HepG2 (cell line): ENCODE measurements around the gene CRADD. TPM values are rescaled to one million over a fixed set of nuclear protein-coding genes. Genes with fewer than 3 reads are reported as not detected.

ENCODE experiments used
- ATAC-seq: fragments of 200-7000 bp; cut with Tn5 transposase; 3 replicates; pipeline ENCODE4 v1.9.1; 2020; ENCODE audit warnings: mild to moderate bottlenecking, moderate library complexity
- BruUV-seq: library from RNA; stranded (reverse); fragments of 400-500 nt; replicated peaks from 2 replicates; lab custom pipeline; 2021; lab: Mats Ljungman, UMichigan
- CTCF ChIA-PET: fragments of 300-600 bp; formaldehyde crosslinking; extraction: SDS; loops from one replicate; lab custom pipeline; 2021; ENCODE audit warnings: low total read pairs, inconsistent platforms, low intra/inter-chr PET ratio; lab: Yijun Ruan, JAX
- POLR2A ChIA-PET: fragments of 350-600 bp; sonication (Branson Sonifier 250); formaldehyde crosslinking; loops from one replicate; lab custom pipeline; 2020; ENCODE audit warnings: antibody characterized with exemption, inconsistent platforms; lab: Yijun Ruan, JAX
- DNase-seq: peaks from one replicate; pipeline ENCODE4 v3.0.0-alpha.2; 2015; ENCODE audit warnings: low spot score
- FAIRE-seq: peaks from 3 replicates; lab custom pipeline; 2011; peaks lifted over from hg19 to GRCh38; lab: Jason Lieb, UNC
- H2AFZ ChIP-seq: one replicate; pipeline ENCODE4 v1.6.1; 2011; ENCODE audit warnings: low read length, inconsistent platforms
- H3K27ac ChIP-seq: fragments of 300-600 bp; 3 replicates; pipeline ENCODE4 v1.8.0; 2011; ENCODE audit warnings: mixed run types, mild to moderate bottlenecking, mixed read lengths, low read length, inconsistent platforms; ENCODE audit not compliant: insufficient read depth; ENCODE audit errors: extremely low read length
- H3K27me3 ChIP-seq, 2 experiments: fragments of 200-600 bp in 1 of 2; 2 replicates in 1 of 2; 3 replicates in 1 of 2; pipeline versions ENCODE4 v1.6.0 to v1.8.0; 2011; ENCODE audit warnings: low read length in 2 of 2, mild to moderate bottlenecking in 2 of 2, moderate library complexity in 2 of 2, inconsistent platforms in 1 of 2; ENCODE audit not compliant: insufficient read depth in 2 of 2, control insufficient read depth in 1 of 2
- H3K36me3 ChIP-seq, 2 experiments: fragments of 200-600 bp in 1 of 2; replicated peaks in 1 of 2; 2 replicates in 1 of 2; 3 replicates in 1 of 2; pipeline versions ENCODE4 v1.5.1 to v1.8.0; 2011; ENCODE audit warnings: low read length in 2 of 2, inconsistent platforms in 1 of 2; ENCODE audit not compliant: insufficient read depth in 2 of 2, control insufficient read depth in 1 of 2
- H3K4me1 ChIP-seq: 2 replicates; pipeline ENCODE4 v1.5.1; 2012; ENCODE audit warnings: low read length, inconsistent platforms; ENCODE audit not compliant: insufficient read depth
- H3K4me2 ChIP-seq: 2 replicates; pipeline ENCODE4 v1.6.0; 2011; ENCODE audit warnings: low read depth, low read length, inconsistent platforms
- H3K4me3 ChIP-seq, 3 experiments: fragments of 200-600 bp in 1 of 3; sonication (generic), shearing (Covaris generic) in 1 of 3; replicated peaks in 1 of 3; 2 replicates each; pipeline ENCODE4 v1.5.1; 2011 to 2016; ENCODE audit warnings: low read length in 3 of 3, inconsistent platforms in 2 of 3, low read depth in 2 of 3, mild to moderate bottlenecking in 2 of 3, control low read depth in 1 of 3, mixed read lengths in 1 of 3; ENCODE audit not compliant: insufficient read depth in 1 of 3
- H3K79me2 ChIP-seq: one replicate; pipeline ENCODE4 v1.6.1; 2011; ENCODE audit warnings: low read length, inconsistent platforms; ENCODE audit not compliant: insufficient read depth
- H3K9ac ChIP-seq: 2 replicates; pipeline ENCODE4 v1.6.0; 2011; ENCODE audit warnings: mild to moderate bottlenecking, low read depth, low read length, inconsistent platforms; ENCODE audit not compliant: insufficient read depth
- H3K9me3 ChIP-seq: 2 replicates; pipeline ENCODE4 v1.5.1; 2012; ENCODE audit warnings: mild to moderate bottlenecking, low read length
- H4K20me1 ChIP-seq: 2 replicates; pipeline ENCODE4 v1.6.0; 2011; ENCODE audit warnings: inconsistent platforms, mild to moderate bottlenecking, low read length, moderate library complexity; ENCODE audit not compliant: insufficient read depth
- MAFK ChIP-seq, 2 experiments: IDR thresholded peaks in 1 of 2; conservative IDR thresholded peaks in 1 of 2; 2 replicates each; pipeline ENCODE4 v1.6.1; 2011; ENCODE audit warnings: improper control_type of control experiment in 2 of 2, low read length in 2 of 2
- MEF2D ChIP-seq: sonication (generic); formaldehyde crosslinking; IDR thresholded peaks from 2 replicates; pipeline ENCODE4 v1.5.1; 2020; ENCODE audit warnings: mild to moderate bottlenecking, missing genetic modification reagents
- SRF ChIP-seq: IDR thresholded peaks from 2 replicates; pipeline ENCODE4 v1.6.1; 2011; ENCODE audit warnings: mild to moderate bottlenecking, low read depth, low read length, moderate library complexity
- STAG1 ChIP-seq: sonication (generic); formaldehyde crosslinking; IDR thresholded peaks from 2 replicates; pipeline ENCODE4 v1.4.0; 2020; ENCODE audit warnings: missing genetic modification reagents
- TCF7L2 ChIP-seq: IDR thresholded peaks from 2 replicates; pipeline ENCODE4 v1.6.1; 2011; ENCODE audit warnings: mild to moderate bottlenecking, low read depth, low read length, moderate library complexity
- ZBTB3 ChIP-seq: sonication (generic); formaldehyde crosslinking; IDR thresholded peaks from 2 replicates; pipeline ENCODE4 v1.4.0; 2020; ENCODE audit warnings: low read depth, mild to moderate bottlenecking, moderate library complexity, missing genetic modification reagents, borderline replicate concordance
- ZNF207 ChIP-seq: fragments of 450-650 bp; IDR thresholded peaks from 2 replicates; pipeline ENCODE4 v1.6.1; 2016; ENCODE audit warnings: antibody characterized with exemption, borderline replicate concordance
- WGBS: methylation state at CpG from one replicate; pipeline ENCODE4 v1.1.6; 2017; ENCODE audit warnings: low lambda C conversion rate; 5-methylcytosine and 5-hydroxymethylcytosine counted together
- in situ Hi-C: cut with HindIII; loops from 2 replicates; pipeline ENCODE4 v1.10.0; 2017; ENCODE audit warnings: low pct_unique_long_range_greater_than_20kb; ENCODE audit not compliant: extremely low pct_ligation_motif_present
- intact Hi-C: fragments of 100-400 bp; cut with micrococcal nuclease; formaldehyde crosslinking; loops from one replicate; pipeline ENCODE4 v1.10.0; 2022; ENCODE audit not compliant: unreplicated experiment
- polyA plus RNA-seq, 8 experiments: library from polyadenylated mRNA; depleted of rRNA in 3 of 8; stranded (reverse) in 7 of 8; unstranded in 1 of 8; fragments of >200 nt; fragmentation: Illumina TruSeq in 4 of 8; extraction: Trizol in 4 of 8; gene quantifications; 2 replicates each; pipeline versions ENCODE4 v1.2.1 to v1.2.3, GENCODE V29; 2011 to 2016; ENCODE audit warnings: low read depth in 4 of 8, missing spikeins in 1 of 8, mixed read lengths in 1 of 8; ENCODE audit not compliant: insufficient read depth in 1 of 8
- total RNA-seq, 5 experiments: library from RNA; depleted of rRNA; stranded (reverse); fragments of >200 nt; fragmentation: Illumina TruSeq; extraction: Trizol; gene quantifications; 2 replicates each; pipeline ENCODE4 v1.2.3, GENCODE V29; 2016; ENCODE audit warnings: low read depth in 1 of 5
- TF ChIP-seq, protein P1 (sequence below): sonication (generic); formaldehyde crosslinking; IDR thresholded peaks from 2 replicates; pipeline ENCODE4 v1.5.0; 2020; ENCODE audit warnings: mild to moderate bottlenecking, missing genetic modification reagents, moderate library complexity
- TF ChIP-seq, protein P2 (sequence below): sonication (generic); formaldehyde crosslinking; IDR thresholded peaks from 2 replicates; pipeline ENCODE4 v1.4.0; 2020; ENCODE audit warnings: mild to moderate bottlenecking, missing genetic modification reagents

The CRADD gene
- total and polyA plus RNA-seq, 2 of the 13 experiments (the other 11 are each of a cell fraction or from before 2014, with no cell fraction given): 12.4 to 18.8 TPM

DNA sequence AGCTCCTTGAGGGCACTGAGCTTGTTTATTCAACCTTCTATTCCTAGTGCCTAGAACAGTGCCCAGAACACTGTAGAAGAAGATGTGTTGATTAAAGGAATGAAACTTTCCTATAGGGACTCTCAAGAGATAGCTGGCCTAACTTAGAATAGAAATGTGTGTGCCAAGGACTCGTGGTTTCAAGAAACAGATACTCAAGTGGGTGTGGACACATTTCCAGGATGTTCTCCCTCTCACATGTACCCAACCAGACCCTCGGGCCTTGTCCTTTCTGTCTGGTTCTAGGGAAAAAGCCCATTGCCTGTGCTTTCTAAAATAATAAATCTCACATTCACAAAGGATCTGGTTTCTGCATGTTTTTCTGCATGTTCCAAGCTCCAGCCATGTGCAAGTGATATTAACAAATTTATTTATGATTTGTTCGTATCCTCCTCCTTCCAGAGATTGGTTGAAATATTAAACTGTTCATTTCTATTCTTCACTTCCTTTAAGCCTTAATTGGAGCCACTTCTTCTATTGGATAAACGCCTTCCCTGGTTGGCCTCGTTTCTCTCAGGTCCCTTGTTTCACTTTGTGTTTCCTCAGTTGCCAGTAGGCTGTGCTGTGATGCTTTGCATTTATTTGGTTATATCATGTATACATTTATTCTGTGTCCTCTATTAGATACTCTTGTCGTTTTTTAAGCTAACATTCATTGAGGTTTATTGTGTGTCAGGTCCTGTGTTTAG, 89.8 kb downstream of the CRADD start:
- Histone ChIP-seq H2AFZ (no peak overlapping the region), H3K9ac (no peak overlapping the region), H3K4me1 (peaks cover 27% of the 10 kb centered on the region), H3K9me3 (no peaks in the 10 kb centered on the region), H3K27me3 (no peaks in the 10 kb centered on the region), H3K79me2 (no peaks in the 10 kb centered on the region), H3K36me3 (no peaks in the 10 kb centered on the region), H3K4me3 (no peak overlapping the region), H4K20me1 (no peaks in the 10 kb centered on the region), H3K4me2 (no peak overlapping the region), H3K27ac (no peak overlapping the region)
- POLR2A ChIA-PET: no interaction called here
- ATAC-seq: no peak
- WGBS: 74% methylated on average over 6 of the region's 6 CpGs
- TF ChIP-seq MEF2D (no peak), ZBTB3 (CRISPR knock-in tag) (no peak), STAG1 (peak; percentile 34; the same call in 1 of the 2 replicates)
- TF ChIP-seq, protein P1, sequence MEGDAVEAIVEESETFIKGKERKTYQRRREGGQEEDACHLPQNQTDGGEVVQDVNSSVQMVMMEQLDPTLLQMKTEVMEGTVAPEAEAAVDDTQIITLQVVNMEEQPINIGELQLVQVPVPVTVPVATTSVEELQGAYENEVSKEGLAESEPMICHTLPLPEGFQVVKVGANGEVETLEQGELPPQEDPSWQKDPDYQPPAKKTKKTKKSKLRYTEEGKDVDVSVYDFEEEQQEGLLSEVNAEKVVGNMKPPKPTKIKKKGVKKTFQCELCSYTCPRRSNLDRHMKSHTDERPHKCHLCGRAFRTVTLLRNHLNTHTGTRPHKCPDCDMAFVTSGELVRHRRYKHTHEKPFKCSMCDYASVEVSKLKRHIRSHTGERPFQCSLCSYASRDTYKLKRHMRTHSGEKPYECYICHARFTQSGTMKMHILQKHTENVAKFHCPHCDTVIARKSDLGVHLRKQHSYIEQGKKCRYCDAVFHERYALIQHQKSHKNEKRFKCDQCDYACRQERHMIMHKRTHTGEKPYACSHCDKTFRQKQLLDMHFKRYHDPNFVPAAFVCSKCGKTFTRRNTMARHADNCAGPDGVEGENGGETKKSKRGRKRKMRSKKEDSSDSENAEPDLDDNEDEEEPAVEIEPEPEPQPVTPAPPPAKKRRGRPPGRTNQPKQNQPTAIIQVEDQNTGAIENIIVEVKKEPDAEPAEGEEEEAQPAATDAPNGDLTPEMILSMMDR (CRISPR knock-in tag): peak; percentile 33; the same call in 1 of the 2 replicates
- in situ Hi-C loops (no loop called here), intact Hi-C loops (no loop called here)
- no peak for DNase-seq
- CTCF ChIA-PET: no interaction called here
- no peak for FAIRE-seq
- no TSS peak for BruUV-seq

DNA sequence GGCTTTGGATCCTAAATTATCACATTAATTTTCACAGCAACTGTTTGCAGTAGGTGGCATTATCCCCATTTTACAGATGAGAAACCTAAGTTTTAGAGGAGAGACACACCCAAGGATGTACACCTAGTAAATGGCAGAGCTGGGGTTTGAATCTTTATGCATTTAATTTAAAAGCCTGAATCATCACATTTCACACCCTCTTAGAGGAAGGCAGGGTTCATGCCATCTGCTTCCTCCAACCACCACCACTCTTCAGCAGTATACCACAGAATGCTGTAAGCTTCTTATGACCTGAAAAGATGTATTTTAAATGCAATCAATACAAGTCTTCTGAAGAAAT, 90.3 kb downstream of the CRADD start:
- ATAC-seq (no peak), FAIRE-seq (no peak)
- Histone ChIP-seq H3K4me3 (no peak overlapping the region), H3K36me3 (no peaks in the 10 kb centered on the region), H3K79me2 (no peaks in the 10 kb centered on the region), H3K9ac (no peak overlapping the region), H4K20me1 (no peaks in the 10 kb centered on the region)
- intact Hi-C loops: no loop called here
- peak; percentile 11 to 53; a peak in 2 of 4 replicates for TF ChIP-seq MAFK (conservative IDR thresholded peaks at IDR 0.05 in 1 of 2, IDR thresholded peaks at IDR 0.05 in 1 of 2; ENCODE audit: low read length in 2 of 2)
- no peak for TF ChIP-seq TCF7L2
- TF ChIP-seq ZNF207: no peak
- TF ChIP-seq, protein P2, sequence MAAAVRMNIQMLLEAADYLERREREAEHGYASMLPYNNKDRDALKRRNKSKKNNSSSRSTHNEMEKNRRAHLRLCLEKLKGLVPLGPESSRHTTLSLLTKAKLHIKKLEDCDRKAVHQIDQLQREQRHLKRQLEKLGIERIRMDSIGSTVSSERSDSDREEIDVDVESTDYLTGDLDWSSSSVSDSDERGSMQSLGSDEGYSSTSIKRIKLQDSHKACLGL (CRISPR knock-in tag): no peak
- TF ChIP-seq SRF: no peak
- TF ChIP-seq, all 625 proteins: peak for 1
- POLR2A ChIA-PET: no interaction called here
- in situ Hi-C loops: no loop called here
- Histone ChIP-seq H3K27ac (no peak overlapping the region), H3K4me1 (peaks cover 22% of the 10 kb centered on the region), H3K27me3 (no peaks in the 10 kb centered on the region), H3K4me2 (no peak overlapping the region), H2AFZ (no peak overlapping the region), H3K9me3 (no peaks in the 10 kb centered on the region)
- no TSS peak for BruUV-seq
- no peak for DNase-seq
- CTCF ChIA-PET: no interaction called here
